Neuronal stem cell (in vitro differentiated cells): ENCODE data around the gene HIPK2.

Experiments used
- DNase-seq: peaks from one replicate; pipeline ENCODE4 v3.0.0-alpha.2; 2013; ENCODE audit warnings: low spot score
- H2AFZ ChIP-seq: one replicate; pipeline ENCODE4 v1.6.1; 2013; ENCODE audit warnings: mild to moderate bottlenecking, low read length, inconsistent platforms
- H2AK5ac ChIP-seq: 2 replicates; pipeline ENCODE4 v1.6.1; 2013; ENCODE audit warnings: low read depth, mild to moderate bottlenecking, inconsistent platforms, low read length, moderate library complexity, mixed read lengths
- H2BK120ac ChIP-seq: 2 replicates; pipeline ENCODE4 v1.6.1; 2013; ENCODE audit warnings: low read depth, mild to moderate bottlenecking, inconsistent platforms, low read length, moderate library complexity, mixed read lengths
- H2BK12ac ChIP-seq: one replicate; pipeline ENCODE4 v1.6.1; 2013; ENCODE audit warnings: low read length, inconsistent platforms
- H2BK15ac ChIP-seq: 2 replicates; pipeline ENCODE4 v1.6.1; 2013; ENCODE audit warnings: mild to moderate bottlenecking, low read length, inconsistent platforms, mixed read lengths
- H2BK5ac ChIP-seq: one replicate; pipeline ENCODE4 v1.6.1; 2013; ENCODE audit warnings: inconsistent platforms, mild to moderate bottlenecking, low read length, moderate library complexity
- H3K14ac ChIP-seq: one replicate; pipeline ENCODE4 v1.6.1; 2013; ENCODE audit warnings: low read length, inconsistent platforms
- H3K18ac ChIP-seq: 2 replicates; pipeline ENCODE4 v1.6.1; 2013; ENCODE audit warnings: low read length, inconsistent platforms
- H3K23ac ChIP-seq: 2 replicates; pipeline ENCODE4 v1.6.1; 2013; ENCODE audit warnings: low read depth, mild to moderate bottlenecking, mixed read lengths, low read length, inconsistent platforms; ENCODE audit not compliant: poor library complexity
- H3K27ac ChIP-seq: replicated peaks from 3 replicates; pipeline ENCODE4 v1.5.1; 2013; ENCODE audit warnings: low read length, inconsistent platforms
- H3K27me3 ChIP-seq, 3 experiments: 2 replicates each; pipeline ENCODE4 v1.6.1; 2013; ENCODE audit warnings: low read length in 3 of 3, mild to moderate bottlenecking in 2 of 3, inconsistent platforms in 1 of 3, low read depth in 1 of 3, mixed read lengths in 1 of 3, moderate library complexity in 1 of 3; ENCODE audit not compliant: control insufficient read depth in 3 of 3, insufficient read depth in 3 of 3
- H3K36me3 ChIP-seq, 2 donors: replicated peaks in 1 of 2; 2 replicates each; pipeline ENCODE4 v1.6.1; 2013; ENCODE audit warnings: low read length in 2 of 2; ENCODE audit not compliant: control insufficient read depth in 2 of 2, insufficient read depth in 2 of 2
- H3K4ac ChIP-seq: 2 replicates; pipeline ENCODE4 v1.6.1; 2013; ENCODE audit warnings: inconsistent platforms, mild to moderate bottlenecking, low read length, moderate library complexity
- H3K4me1 ChIP-seq, 2 donors: 1 replicate in 1 of 2; 2 replicates in 1 of 2; pipeline ENCODE4 v1.6.1; 2013; ENCODE audit warnings: low read length in 2 of 2, low read depth in 1 of 2; ENCODE audit not compliant: control insufficient read depth in 2 of 2, insufficient read depth in 1 of 2
- H3K4me2 ChIP-seq: one replicate; pipeline ENCODE4 v1.6.1; 2013; ENCODE audit warnings: mild to moderate bottlenecking, low read length, inconsistent platforms; ENCODE audit not compliant: insufficient read depth, poor library complexity, severe bottlenecking
- H3K4me3 ChIP-seq, 2 donors: 2 replicates each; pipeline ENCODE4 v1.5.1; 2013; ENCODE audit warnings: low read length in 2 of 2, mild to moderate bottlenecking in 2 of 2, inconsistent platforms in 1 of 2, moderate library complexity in 1 of 2
- H3K79me1 ChIP-seq: one replicate; pipeline ENCODE4 v1.6.1; 2013; ENCODE audit warnings: low read depth, mild to moderate bottlenecking, inconsistent platforms, low read length, moderate library complexity
- H3K9ac ChIP-seq: one replicate; pipeline ENCODE4 v1.6.1; 2013; ENCODE audit warnings: mild to moderate bottlenecking, low read depth, low read length, inconsistent platforms; ENCODE audit not compliant: poor library complexity
- H3K9me3 ChIP-seq, 2 donors: replicated peaks in 1 of 2; 2 replicates each; pipeline versions ENCODE3 to v1.6.1; 2013; ENCODE audit warnings: low read length in 2 of 2, mild to moderate bottlenecking in 2 of 2, inconsistent platforms in 1 of 2, low read depth in 1 of 2, mixed read lengths in 1 of 2, moderate library complexity in 1 of 2; ENCODE audit not compliant: control insufficient read depth in 2 of 2, insufficient read depth in 1 of 2
- H4K8ac ChIP-seq: one replicate; pipeline ENCODE4 v1.6.1; 2013; ENCODE audit warnings: low read depth, mild to moderate bottlenecking, inconsistent platforms, low read length, moderate library complexity
- H4K91ac ChIP-seq: one replicate; pipeline ENCODE4 v1.6.1; 2013; ENCODE audit warnings: low read length, low read depth, mild to moderate bottlenecking, inconsistent platforms; ENCODE audit not compliant: poor library complexity
- WGBS, 2 donors: extraction: QIAGEN DNeasy Blood & Tissue Kit; methylation state at CpG; one replicate each; pipeline ENCODE4 v1.1.7; 2013; ENCODE audit warnings: missing lambda C conversion rate in 2 of 2, mixed read lengths in 1 of 2; ENCODE audit not compliant: insufficient read length in 2 of 2, insufficient replicate concordance in 1 of 2; ENCODE audit errors: extremely low coverage in 2 of 2; 5-methylcytosine and 5-hydroxymethylcytosine counted together

HIPK2 gene

DNA sequence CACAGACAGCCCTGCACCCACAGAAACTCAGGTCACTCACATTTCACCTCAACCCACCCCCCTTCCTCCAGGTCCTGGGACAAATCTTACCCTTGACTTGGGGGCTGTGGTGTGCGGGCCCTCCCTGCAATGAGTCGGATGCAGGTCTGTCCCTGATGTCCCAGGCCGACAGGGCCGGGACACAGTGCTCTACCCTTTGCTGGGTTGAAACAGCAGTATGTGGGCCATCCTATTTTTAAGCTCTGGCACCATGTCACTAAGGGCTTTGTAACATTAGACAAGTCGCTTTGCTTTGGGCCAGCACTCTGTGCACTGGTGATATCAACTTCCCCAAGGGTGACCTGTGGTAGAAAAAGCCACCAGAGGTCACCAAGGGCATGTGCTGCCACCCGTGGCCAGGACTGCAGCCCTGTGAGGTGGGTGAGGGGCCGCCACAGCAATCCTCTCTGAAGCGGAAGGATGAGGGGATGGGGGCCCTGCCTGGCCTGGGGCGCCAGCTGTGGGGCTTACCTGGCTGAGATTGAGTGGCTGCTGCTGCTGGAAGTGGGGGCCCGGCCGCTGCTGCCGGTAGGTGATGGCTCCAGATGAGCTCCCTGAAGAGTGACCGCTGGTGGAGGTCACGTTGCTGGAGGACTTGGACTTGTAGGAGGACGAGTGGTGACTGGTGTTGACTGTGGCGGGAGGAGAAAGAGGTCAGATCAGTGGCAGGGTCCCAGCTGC, 203.0 kb downstream of the HIPK2 start:
- H3K9me3 ChIP-seq, result no peaks in the 10 kb centered on the region
- H3K4ac ChIP-seq, result peak overlapping the region; percentile 29
- no peak overlapping the region for H3K14ac ChIP-seq
- no peak overlapping the region for H4K8ac ChIP-seq
- no peak overlapping the region for H3K27ac ChIP-seq
- H3K36me3 ChIP-seq, result peaks cover 10 to 71% of the 10 kb centered on the region in 2 donors
- no peak overlapping the region for H4K91ac ChIP-seq
- H3K4me2 ChIP-seq, result no peak overlapping the region
- no peak overlapping the region for H3K18ac ChIP-seq
- H3K4me1 ChIP-seq, result peaks cover 0 to 5% of the 10 kb centered on the region in 2 donors
- DNase-seq, result no peak
- H3K27me3 ChIP-seq, result no peaks in the 10 kb centered on the region
- no peak overlapping the region for H2BK12ac ChIP-seq
- H3K9ac ChIP-seq, result no peak overlapping the region
- no CpG with 5 or more reads among the region's 16 CpGs for WGBS, 2 donors
- H3K79me1 ChIP-seq, result no peaks in the 10 kb centered on the region
- H3K4me3 ChIP-seq, result no peak overlapping the region
- H2BK15ac ChIP-seq, result no peak overlapping the region
- no peak overlapping the region for H2BK120ac ChIP-seq
- peak overlapping the region; percentile 61 for H3K23ac ChIP-seq
- no peak overlapping the region for H2AK5ac ChIP-seq
- peak overlapping the region; percentile 26 for H2BK5ac ChIP-seq
- no peak overlapping the region for H2AFZ ChIP-seq

DNA sequence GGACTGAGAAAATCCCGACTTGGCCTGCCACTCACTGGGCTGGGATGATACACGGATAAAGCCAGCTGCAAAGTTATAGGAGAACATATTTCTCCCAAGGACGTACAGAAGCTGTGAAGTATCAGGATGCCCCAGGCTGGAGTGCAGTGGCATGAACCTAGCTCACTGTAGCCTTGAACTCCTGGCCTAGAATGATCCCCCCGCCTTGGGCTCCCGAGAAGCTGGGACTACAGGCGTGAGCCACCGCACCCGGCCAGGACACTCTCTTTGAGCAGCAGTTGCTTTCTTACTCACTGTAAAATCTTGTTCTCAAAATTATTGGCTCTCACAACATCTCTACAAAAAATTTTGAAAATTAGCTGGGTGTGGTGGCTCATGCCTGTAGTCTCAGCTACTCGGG, 203.9 kb downstream of the HIPK2 start:
- WGBS, 2 donors, result no CpG with 5 or more reads among the region's 9 CpGs
- no peak overlapping the region for H2BK120ac ChIP-seq
- peaks cover 10 to 71% of the 10 kb centered on the region in 2 donors for H3K36me3 ChIP-seq

DNA sequence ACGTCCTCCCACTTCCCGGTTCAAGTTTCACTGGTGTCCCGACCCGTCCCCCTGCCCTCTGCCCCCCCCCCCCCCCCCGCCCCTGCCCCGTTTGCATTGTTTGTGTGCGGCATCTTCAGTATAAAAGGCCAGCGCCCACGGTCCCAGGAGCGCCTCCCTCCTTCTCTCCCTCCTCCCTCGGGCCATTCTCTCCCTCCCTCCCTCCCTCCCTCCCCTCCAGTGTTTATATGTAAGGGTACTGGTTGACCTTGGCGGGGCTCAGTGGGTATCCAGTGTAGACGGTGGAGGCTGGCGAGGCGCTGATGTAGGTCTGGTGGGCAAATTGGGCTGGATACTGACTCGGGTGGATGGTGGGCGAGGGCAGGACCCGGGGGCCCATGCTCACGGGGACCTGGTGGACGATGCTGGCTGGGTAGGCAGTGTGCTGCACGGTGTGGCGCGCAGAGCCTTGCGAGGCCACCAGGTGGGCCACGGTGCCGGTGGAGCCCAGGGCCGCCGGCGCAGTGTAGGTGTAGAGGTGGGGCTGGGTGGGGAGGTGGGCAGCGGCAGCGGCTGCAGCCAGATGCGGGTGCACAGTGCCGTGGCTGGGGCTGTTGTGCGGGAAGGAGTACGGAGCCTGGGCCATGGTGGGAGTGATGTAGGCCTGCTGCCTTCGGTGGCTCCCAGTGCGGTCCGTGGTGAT, 205.0 kb downstream of the HIPK2 start:
- no peak overlapping the region for H3K23ac ChIP-seq
- no peaks in the 10 kb centered on the region for H3K79me1 ChIP-seq
- H3K27ac ChIP-seq, result no peak overlapping the region
- H3K18ac ChIP-seq, result no peak overlapping the region
- DNase-seq, result no peak
- H2BK12ac ChIP-seq, result no peak overlapping the region
- no peak overlapping the region for H3K14ac ChIP-seq
- no peak overlapping the region for H2AK5ac ChIP-seq
- H3K36me3 ChIP-seq, result peaks cover 10 to 75% of the 10 kb centered on the region in 2 donors
- no peak overlapping the region for H3K4me2 ChIP-seq
- no peak overlapping the region for H2BK15ac ChIP-seq
- no peak overlapping the region for H3K4me3 ChIP-seq
- no CpG with 5 or more reads among the region's 38 CpGs for WGBS, 2 donors
- no peaks in the 10 kb centered on the region for H3K27me3 ChIP-seq
- no peak overlapping the region for H2BK5ac ChIP-seq
- no peak overlapping the region for H2AFZ ChIP-seq
- no peak overlapping the region for H4K91ac ChIP-seq
- no peaks in the 10 kb centered on the region for H3K9me3 ChIP-seq
- no peak overlapping the region for H3K4ac ChIP-seq
- H3K9ac ChIP-seq, result peak overlapping the region; percentile 73
- peaks cover 0 to 7% of the 10 kb centered on the region in 2 donors for H3K4me1 ChIP-seq
- no peak overlapping the region for H4K8ac ChIP-seq
- no peak overlapping the region for H2BK120ac ChIP-seq

More for the DNA sequence above, 203.9 kb downstream of the HIPK2 start:
- no peak overlapping the region for H2AFZ ChIP-seq
- H3K9ac ChIP-seq, result no peak overlapping the region
- no peak overlapping the region for H3K4me3 ChIP-seq
- H4K8ac ChIP-seq, result no peak overlapping the region
- no peaks in the 10 kb centered on the region for H3K9me3 ChIP-seq
- H3K14ac ChIP-seq, result no peak overlapping the region
- DNase-seq, result no peak
- H2BK12ac ChIP-seq, result no peak overlapping the region
- no peak overlapping the region for H2BK15ac ChIP-seq
- no peak overlapping the region for H3K18ac ChIP-seq
- no peak overlapping the region for H3K23ac ChIP-seq
- no peak overlapping the region for H2BK5ac ChIP-seq
- H3K27ac ChIP-seq, result no peak overlapping the region
- no peaks in the 10 kb centered on the region for H3K79me1 ChIP-seq
- H3K27me3 ChIP-seq, result no peaks in the 10 kb centered on the region
- H3K4ac ChIP-seq, result no peak overlapping the region
- H3K4me1 ChIP-seq, result peaks cover 0 to 5% of the 10 kb centered on the region in 2 donors
- H2AK5ac ChIP-seq, result no peak overlapping the region
- no peak overlapping the region for H4K91ac ChIP-seq
- no peak overlapping the region for H3K4me2 ChIP-seq

GRCh38 chr7:139572071-139572470, 205.7 kb downstream of the HIPK2 start:
- H2AK5ac ChIP-seq, result no peak overlapping the region
- peaks cover 0 to 7% of the 10 kb centered on the region in 2 donors for H3K4me1 ChIP-seq
- H3K9ac ChIP-seq, result no peak overlapping the region
- H4K91ac ChIP-seq, result no peak overlapping the region
- H3K9me3 ChIP-seq, result no peaks in the 10 kb centered on the region
- H3K27ac ChIP-seq, result no peak overlapping the region
- whole genome bisulfite sequencing, 2 donors, result no CpG with 5 or more reads among the region's 15 CpGs
- H3K4me3 ChIP-seq, result no peak overlapping the region
- H2BK120ac ChIP-seq, result no peak overlapping the region
- H2AFZ ChIP-seq, result no peak overlapping the region
- H3K23ac ChIP-seq, result no peak overlapping the region
- no peaks in the 10 kb centered on the region for H3K79me1 ChIP-seq
- H3K18ac ChIP-seq, result no peak overlapping the region
- no peak overlapping the region for H4K8ac ChIP-seq
- H3K36me3 ChIP-seq, result peaks cover 10 to 74% of the 10 kb centered on the region in 2 donors
- H2BK12ac ChIP-seq, result no peak overlapping the region
- no peak overlapping the region for H2BK15ac ChIP-seq
- DNase-seq, result no peak
- H3K27me3 ChIP-seq, result no peaks in the 10 kb centered on the region
- H2BK5ac ChIP-seq, result no peak overlapping the region
- no peak overlapping the region for H3K14ac ChIP-seq
- no peak overlapping the region for H3K4ac ChIP-seq
- no peak overlapping the region for H3K4me2 ChIP-seq
